SK-N-SH (cell line): Measurements from ENCODE around the gene SLC36A2. TPM values are rescaled to one million over a fixed set of nuclear protein-coding genes. Genes with fewer than 3 reads are reported as not detected.

ENCODE experiments used
- CTCF ChIA-PET: fragments of 300-600, 350-600 bp; formaldehyde crosslinking; extraction: SDS; loops from one replicate; lab custom pipeline; 2021; lab: Yijun Ruan, JAX
- POLR2A ChIA-PET: fragments of 350-600 bp; sonication (Branson Sonifier 250); formaldehyde crosslinking; extraction: SDS; loops from one replicate; lab custom pipeline; 2020; ENCODE audit warnings: antibody characterized with exemption, inconsistent platforms; lab: Yijun Ruan, JAX
- DNase-seq: peaks from one replicate; pipeline ENCODE4 v3.0.0; 2012
- H2AFZ ChIP-seq: fragments of 200-600 bp; sonication (generic); 2 replicates; pipeline ENCODE4 v1.8.1; 2016; ENCODE audit warnings: antibody characterized with exemption, mild to moderate bottlenecking, low read depth
- H3F3A ChIP-seq: fragments of 200-600 bp; sonication (generic); replicated peaks from 2 replicates; pipeline ENCODE3; 2016; ENCODE audit warnings: antibody characterized with exemption, mild to moderate bottlenecking; ENCODE audit not compliant: insufficient read depth
- H3K27ac ChIP-seq, 2 experiments: fragments of 200-500 bp in 1 of 2; fragments of 200-600 bp in 1 of 2; sonication (Bioruptor generic) in 1 of 2; sonication (generic), shearing (Covaris generic) in 1 of 2; 2 replicates each; pipeline versions ENCODE4 v1.5.1 to v1.6.1; 2014 to 2016; ENCODE audit warnings: low read depth in 2 of 2, inconsistent platforms in 1 of 2, low read length in 1 of 2, mild to moderate bottlenecking in 1 of 2, mixed read lengths in 1 of 2
- H3K27me3 ChIP-seq: fragments of 200-600 bp; sonication (generic), shearing (Covaris generic); 2 replicates; pipeline ENCODE4 v1.6.1; 2016; ENCODE audit warnings: mixed run types; ENCODE audit not compliant: insufficient read depth
- H3K36me3 ChIP-seq, 2 experiments: fragments of 200-500 bp in 1 of 2; fragments of 200-600 bp in 1 of 2; sonication (Bioruptor generic) in 1 of 2; sonication (generic) in 1 of 2; replicated peaks in 1 of 2; 2 replicates each; pipeline versions ENCODE3 to v1.5.1; 2014 to 2016; ENCODE audit warnings: low read length in 1 of 2, mild to moderate bottlenecking in 1 of 2; ENCODE audit not compliant: insufficient read depth in 2 of 2, control insufficient read depth in 1 of 2
- H3K4me1 ChIP-seq, 2 experiments: fragments of 200-500 bp in 1 of 2; fragments of 200-600 bp in 1 of 2; sonication (Bioruptor generic) in 1 of 2; sonication (generic), shearing (Covaris generic) in 1 of 2; 2 replicates each; pipeline versions ENCODE4 v1.5.1 to v1.6.1; 2014 to 2016; ENCODE audit warnings: low read depth in 1 of 2, low read length in 1 of 2, mixed run types in 1 of 2; ENCODE audit not compliant: insufficient read depth in 2 of 2, control insufficient read depth in 1 of 2
- H3K4me2 ChIP-seq: fragments of 200-600 bp; sonication (generic), shearing (Covaris generic); 2 replicates; pipeline ENCODE4 v1.6.1; 2017; ENCODE audit warnings: mixed run types
- H3K4me3 ChIP-seq, 2 experiments: fragments of 200-500 bp in 1 of 2; fragments of 200-600 bp in 1 of 2; sonication (Bioruptor generic) in 1 of 2; sonication (generic), shearing (Covaris generic) in 1 of 2; 2 replicates each; pipeline versions ENCODE4 v1.5.1 to v1.8.1; 2014 to 2016; ENCODE audit warnings: low read depth in 2 of 2, inconsistent platforms in 1 of 2, low read length in 1 of 2, mild to moderate bottlenecking in 1 of 2, mixed read lengths in 1 of 2, moderate library complexity in 1 of 2
- H3K79me2 ChIP-seq: fragments of 200-600 bp; sonication (generic); 2 replicates; pipeline ENCODE4 v1.8.1; 2017; ENCODE audit warnings: mild to moderate bottlenecking; ENCODE audit not compliant: insufficient read depth
- H3K9ac ChIP-seq: fragments of 200-600 bp; sonication (generic); 2 replicates; pipeline ENCODE4 v1.6.1; 2017; ENCODE audit warnings: mixed run types
- H3K9me2 ChIP-seq: fragments of 200-600 bp; sonication (generic); 2 replicates; pipeline ENCODE4 v1.6.1; 2017; ENCODE audit warnings: mixed run types
- H3K9me3 ChIP-seq: fragments of 200-600 bp; sonication (generic); 2 replicates; pipeline ENCODE4 v1.6.1; 2017; ENCODE audit warnings: mixed run types, mild to moderate bottlenecking, moderate library complexity
- H4K20me1 ChIP-seq: fragments of 200-600 bp; sonication (generic); 2 replicates; pipeline ENCODE4 v1.6.1; 2017; ENCODE audit warnings: mild to moderate bottlenecking, mixed run types; ENCODE audit not compliant: insufficient read depth
- CHD2 ChIP-seq: fragments of 150-350 bp; IDR thresholded peaks from 2 replicates; pipeline ENCODE4 v1.6.1; 2018; ENCODE audit warnings: low read length; ENCODE audit not compliant: partially characterized antibody
- EZH2phosphoT487 ChIP-seq: fragments of 200-600 bp; sonication (generic); IDR thresholded peaks from 2 replicates; pipeline ENCODE4 v1.6.1; 2017; ENCODE audit warnings: low read depth, mixed run types, mild to moderate bottlenecking, antibody characterized with exemption, moderate library complexity, borderline replicate concordance
- FOXM1 ChIP-seq: IDR thresholded peaks from 2 replicates; pipeline ENCODE4 v1.4.0; 2012; ENCODE audit warnings: low read depth, mild to moderate bottlenecking
- GABPA ChIP-seq: IDR thresholded peaks from 2 replicates; pipeline ENCODE4 v1.4.0; 2012; ENCODE audit warnings: low read depth, mild to moderate bottlenecking
- IRF3 ChIP-seq: fragments of 150-350 bp; IDR thresholded peaks from 2 replicates; pipeline ENCODE4 v1.6.1; 2016; ENCODE audit warnings: mild to moderate bottlenecking, low read depth, low read length
- JUND ChIP-seq: IDR thresholded peaks from 2 replicates; pipeline ENCODE4 v1.4.0; 2012
- MAX ChIP-seq: IDR thresholded peaks from 2 replicates; pipeline ENCODE4 v1.4.0; 2012; ENCODE audit warnings: low read depth
- MEF2A ChIP-seq: IDR thresholded peaks from 2 replicates; pipeline ENCODE4 v1.4.0; 2012; ENCODE audit warnings: low read depth, borderline replicate concordance
- MXI1 ChIP-seq: IDR thresholded peaks from 2 replicates; pipeline ENCODE4 v1.6.1; 2012; ENCODE audit warnings: mild to moderate bottlenecking, low read depth, low read length, improper control_type of control experiment
- NFIC ChIP-seq: IDR thresholded peaks from 2 replicates; pipeline ENCODE4 v1.4.0; 2012; ENCODE audit warnings: borderline replicate concordance
- POLR2AphosphoS5 ChIP-seq: IDR thresholded peaks from 2 replicates; pipeline ENCODE4 v1.6.1; 2012; ENCODE audit warnings: low read depth, low read length
- RFX5 ChIP-seq: IDR thresholded peaks from 2 replicates; pipeline ENCODE4 v1.6.1; 2012; ENCODE audit warnings: mild to moderate bottlenecking, improper control_type of control experiment, low read length
- RXRA ChIP-seq: IDR thresholded peaks from 2 replicates; pipeline ENCODE4 v1.4.0; 2012; ENCODE audit warnings: low read depth, mild to moderate bottlenecking, borderline replicate concordance
- SIN3A ChIP-seq: IDR thresholded peaks from 2 replicates; pipeline ENCODE4 v1.6.1; 2012; ENCODE audit warnings: low read depth, mild to moderate bottlenecking, low read length, moderate library complexity, borderline replicate concordance
- TAF1 ChIP-seq: IDR thresholded peaks from 2 replicates; pipeline ENCODE4 v1.6.1; 2012; ENCODE audit warnings: low read depth, mild to moderate bottlenecking, low read length, moderate library complexity, borderline replicate concordance
- TCF12 ChIP-seq: IDR thresholded peaks from 2 replicates; pipeline ENCODE4 v1.4.0; 2012
- TEAD4 ChIP-seq: IDR thresholded peaks from 2 replicates; pipeline ENCODE4 v1.4.0; 2012; ENCODE audit warnings: mild to moderate bottlenecking, borderline replicate concordance; ENCODE audit not compliant: insufficient read depth
- USF1 ChIP-seq: IDR thresholded peaks from 2 replicates; pipeline ENCODE4 v1.4.0; 2012; ENCODE audit warnings: low read depth, borderline replicate concordance
- YY1 ChIP-seq: IDR thresholded peaks from 2 replicates; pipeline ENCODE4 v1.4.0; 2012; ENCODE audit warnings: low read depth, mild to moderate bottlenecking
- ZBTB33 ChIP-seq: IDR thresholded peaks from 2 replicates; pipeline ENCODE4 v1.4.0; 2012; ENCODE audit warnings: low read depth, borderline replicate concordance
- WGBS: methylation state at CpG from one replicate; pipeline ENCODE4 v1.1.6; 2017; ENCODE audit warnings: low lambda C conversion rate; 5-methylcytosine and 5-hydroxymethylcytosine counted together
- polyA plus RNA-seq, 3 experiments: library from polyadenylated mRNA; depleted of rRNA; stranded (reverse); fragments of >200 nt; gene quantifications; 2 replicates each; pipeline ENCODE4 v1.2.3, GENCODE V29; 2012

Gene SLC36A2
- polyA plus RNA-seq, 1 of the 3 experiments (the other 2 are of a cell fraction) = not detected

DNA sequence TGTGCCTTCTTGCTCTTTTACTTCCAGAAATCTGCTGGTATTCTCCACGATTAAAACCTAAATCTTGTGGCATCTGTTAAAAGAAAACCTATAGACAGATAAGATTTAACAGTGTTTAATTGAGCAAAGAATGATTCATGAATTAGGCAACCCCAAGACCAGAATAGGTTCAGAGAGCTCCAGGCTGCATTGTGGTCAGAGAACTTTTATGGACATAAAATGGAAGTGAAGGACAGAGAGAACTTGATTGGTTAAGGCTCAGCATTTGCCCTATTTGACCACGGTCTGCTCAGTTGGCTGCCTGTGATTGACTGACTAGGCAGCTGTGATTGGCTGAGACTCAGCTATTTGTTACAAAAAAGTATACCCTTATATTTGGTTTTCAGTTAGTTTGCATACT, 10.4 kb upstream of the SLC36A2 start:
- ChIA-PET POLR2A (no interaction called here), CTCF (interaction anchor here (1.0 to 1.1 kb wide), 2 partner anchors 39 to 57 kb away, joined by 3 to 4 read pairs; no protein-coding TSS in a partner anchor)

More for the DNA sequence above, 10.4 kb upstream of the SLC36A2 start:
- no peaks in the 10 kb centered on the region for H3K79me2 ChIP-seq
- H3K4me3 ChIP-seq = no peak overlapping the region
- H3K36me3 ChIP-seq = no peaks in the 10 kb centered on the region
- H3K9me2 ChIP-seq = no peaks in the 10 kb centered on the region
- H3K4me2 ChIP-seq = no peak overlapping the region
- no peaks in the 10 kb centered on the region for H4K20me1 ChIP-seq
- 15% methylated on average over 2 of the region's 2 CpGs for WGBS
- no peaks in the 10 kb centered on the region for H3F3A ChIP-seq
- no peaks in the 10 kb centered on the region for H3K4me1 ChIP-seq
- no peaks in the 10 kb centered on the region for H3K27me3 ChIP-seq
- DNase-seq = no peak
- no peaks in the 10 kb centered on the region for H3K9me3 ChIP-seq
- TF ChIP-seq IRF3 (no peak), MEF2A (no peak), TEAD4 (no peak), POLR2AphosphoS5 (no peak), EZH2phosphoT487 (no peak), NFIC (no peak), YY1 (no peak), MXI1 (no peak), RXRA (no peak), RFX5 (no peak), CHD2 (no peak), SIN3A (no peak), ZBTB33 (no peak), MAX (no peak), TCF12 (no peak), TAF1 (no peak), JUND (no peak), USF1 (no peak), FOXM1 (no peak), GABPA (no peak)
- H2AFZ ChIP-seq = no peak overlapping the region
- H3K9ac ChIP-seq = no peak overlapping the region
- no peak overlapping the region for H3K27ac ChIP-seq
